ENCODE measurements around the gene CACNB1. TPM values are rescaled to one million over a fixed set of nuclear protein-coding genes. Genes with fewer than 3 reads are reported as not detected.
A peak's percentile ranks its signal among the peaks of the same experiment; 100 is the strongest.
"Not testable (repeated sequence)": the region's sequence is repeated elsewhere in the genome, so short reads cannot be mapped to it uniquely, and the experiment has no call there.

The CACNB1 gene
- total RNA-seq, 1 donor from 2014 or later = 408 TPM

DNA sequence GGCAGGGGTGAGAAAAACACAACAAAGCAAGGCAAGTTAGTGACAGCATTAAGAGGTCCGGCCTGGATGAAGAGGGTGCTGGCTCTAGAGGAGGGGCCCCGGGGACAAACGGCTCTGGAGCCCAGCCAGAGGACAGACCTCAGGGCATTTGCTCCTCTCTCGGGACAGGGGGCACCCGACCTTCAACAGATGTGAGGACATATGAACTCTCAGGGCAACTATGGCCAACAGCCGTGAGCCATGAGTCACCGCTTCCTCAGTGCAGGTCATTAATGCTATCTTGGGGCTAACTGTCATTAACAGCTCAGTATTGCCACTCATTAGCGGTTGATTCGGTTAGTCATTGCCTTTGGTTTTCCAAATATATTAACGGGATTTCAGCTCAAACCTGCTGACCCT, 21.8 kb downstream of the CACNB1 start:
- DNase-seq (ENCODE audit: low read depth) = peak; percentile 81

DNA sequence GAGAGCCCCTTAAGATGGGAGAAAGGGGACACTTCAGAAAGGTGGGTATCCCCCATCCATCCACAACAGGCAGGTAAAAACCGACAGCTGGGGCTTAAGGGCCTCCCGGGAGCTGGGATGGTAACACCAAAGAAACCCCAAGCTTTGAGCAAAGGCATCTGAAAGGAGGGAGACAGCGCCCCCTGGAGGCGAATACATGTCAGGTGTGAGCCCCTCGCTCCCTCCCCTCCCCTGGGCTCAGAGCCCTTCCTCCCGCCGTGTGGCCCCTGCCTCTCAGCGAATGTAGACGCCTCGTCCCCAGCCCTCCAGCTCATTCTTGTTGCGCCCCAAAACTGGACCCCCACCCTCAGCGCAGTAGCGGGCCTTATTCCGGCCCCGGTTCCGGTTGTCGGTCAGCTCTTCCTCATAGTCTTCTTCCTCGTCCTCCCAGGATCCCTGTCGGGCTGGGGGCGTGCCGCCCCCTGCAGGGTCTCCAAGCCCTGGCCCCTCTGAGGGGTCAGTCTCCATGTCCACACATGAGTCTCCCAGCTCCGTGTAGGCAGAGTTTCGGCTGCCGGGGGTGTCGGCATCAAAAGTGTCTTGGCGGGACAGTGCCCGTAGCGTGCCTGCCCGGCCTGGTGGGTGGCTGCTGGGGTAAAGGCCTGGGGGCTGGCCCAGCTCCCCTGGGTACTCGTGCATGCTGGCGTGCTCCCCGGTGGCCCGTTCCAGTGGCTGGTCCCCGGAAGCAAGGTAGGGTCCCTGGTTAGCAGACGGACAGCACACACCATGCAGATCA, 22.4 kb downstream of the CACNB1 start:
- peak; percentile 74 for DNase-seq (ENCODE audit: low read depth)

DNA sequence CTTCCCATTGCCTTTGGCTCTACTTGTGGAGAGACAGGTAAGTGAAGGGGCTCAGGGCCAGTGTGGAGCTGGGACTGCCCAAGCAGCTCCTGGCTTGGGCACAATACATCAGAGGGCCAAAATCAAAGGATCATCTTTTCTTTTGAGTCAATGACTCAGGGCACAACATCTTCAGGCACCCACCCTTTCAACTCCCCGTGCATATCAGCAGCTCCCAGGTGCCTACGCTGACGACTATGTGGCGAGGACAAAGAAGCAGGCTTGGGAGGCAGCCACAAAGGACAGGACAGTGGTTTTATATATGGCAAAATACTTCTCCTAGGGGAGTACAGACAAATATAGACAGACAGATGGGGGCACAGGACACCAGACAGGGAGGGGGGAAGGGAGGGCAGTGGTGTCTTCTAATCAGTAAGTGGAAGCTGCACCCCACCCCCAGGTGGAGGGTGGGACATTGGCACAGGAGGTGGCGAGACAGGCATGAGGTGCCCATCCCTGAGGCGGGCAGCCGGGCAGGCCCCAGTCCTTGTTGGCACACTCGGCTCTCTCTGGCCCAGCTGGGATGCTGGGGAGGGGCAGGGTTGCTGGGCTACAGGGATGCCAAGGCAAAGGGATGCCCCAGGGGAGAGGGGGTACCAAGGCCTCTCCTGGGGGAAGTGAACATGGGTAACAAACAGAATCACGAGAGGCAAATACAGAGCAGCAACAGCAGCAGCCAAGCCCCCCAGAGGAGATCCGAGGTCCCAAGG, 23.8 kb downstream of the CACNB1 start:
- peak; percentile 33 for DNase-seq (ENCODE audit: low read depth)

DNA sequence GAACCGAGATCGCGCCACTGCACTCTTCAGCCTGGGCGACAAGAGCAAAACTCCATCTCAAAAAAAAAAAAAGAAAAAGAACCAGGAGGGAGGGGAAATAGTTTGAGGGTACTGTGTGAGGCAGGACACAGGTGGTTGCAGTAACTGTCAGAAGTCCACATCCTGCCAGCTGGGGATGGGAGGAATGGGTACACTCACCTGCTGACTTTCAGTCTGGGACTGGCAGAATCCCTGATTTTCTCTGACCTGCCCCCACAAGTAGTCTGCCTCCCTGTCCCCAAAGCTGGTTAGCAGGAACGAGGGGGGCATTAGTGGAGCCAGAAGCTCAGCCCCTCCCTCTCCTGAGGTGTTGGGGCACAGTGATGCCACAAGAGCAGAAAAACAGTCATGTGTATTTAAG, 24.4 kb downstream of the CACNB1 start:
- peak; percentile 18 for DNase-seq (ENCODE audit: low read depth)

DNA sequence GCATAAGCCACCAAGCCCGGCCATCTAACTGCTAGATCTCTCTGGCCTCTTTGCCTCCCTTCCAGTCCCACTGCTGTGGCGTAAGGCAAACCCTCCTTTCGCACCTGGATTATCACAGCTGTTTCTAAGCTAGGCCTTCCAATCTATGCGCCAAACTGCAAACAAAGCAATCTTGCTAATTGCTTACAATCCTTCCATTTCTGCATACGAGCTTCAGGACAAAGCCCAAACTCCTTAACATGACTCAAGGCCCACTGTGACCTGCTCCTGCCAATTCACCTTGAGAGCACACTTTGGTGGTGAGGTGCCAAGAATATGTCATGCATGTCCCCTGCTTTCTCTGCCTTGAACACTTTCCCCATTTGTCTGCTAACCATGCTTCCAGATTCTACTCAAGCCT, 25.5 kb downstream of the CACNB1 start:
- DNase-seq (ENCODE audit: low read depth) = no peak

DNA sequence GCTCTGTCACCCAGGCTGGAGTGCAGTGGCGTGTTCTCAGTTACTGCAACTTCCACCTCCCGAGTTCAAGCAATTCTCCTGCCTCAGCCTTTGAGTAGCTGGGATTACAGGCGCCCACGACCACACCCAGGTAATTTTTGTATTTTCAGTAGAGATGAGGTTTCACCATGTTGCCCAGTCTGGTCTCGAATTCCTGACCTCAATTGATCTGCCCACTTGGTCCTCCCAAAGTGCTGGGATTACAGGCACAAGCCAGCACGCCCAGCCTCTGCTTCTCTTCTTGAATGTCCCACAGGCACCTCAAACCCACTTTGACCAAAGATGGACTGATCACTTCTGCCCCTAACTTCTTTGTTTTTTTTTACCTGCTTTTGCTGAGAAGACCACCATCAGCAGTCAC, 26.9 kb downstream of the CACNB1 start:
- peak; percentile 24 for DNase-seq (ENCODE audit: low read depth)

DNA sequence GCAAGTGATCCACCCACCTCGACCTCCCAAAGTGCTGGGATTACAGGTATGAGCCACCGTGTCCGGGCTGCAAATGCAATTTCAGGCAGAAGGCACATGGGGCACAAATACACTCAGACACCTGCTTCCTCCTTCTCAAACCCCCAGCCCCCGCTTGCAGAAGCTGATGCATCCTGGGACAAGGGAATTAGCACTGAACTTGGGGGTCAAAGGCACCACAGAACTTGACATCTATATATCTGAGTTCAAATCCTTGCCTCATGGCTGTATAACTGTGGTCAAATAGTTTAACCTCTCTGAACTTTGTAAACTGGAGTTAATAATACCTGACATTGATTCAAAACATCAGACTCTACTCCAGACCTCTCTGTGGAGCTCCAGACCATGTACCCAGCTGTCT, 27.4 kb downstream of the CACNB1 start:
- no peak for DNase-seq (ENCODE audit: low read depth)

DNA sequence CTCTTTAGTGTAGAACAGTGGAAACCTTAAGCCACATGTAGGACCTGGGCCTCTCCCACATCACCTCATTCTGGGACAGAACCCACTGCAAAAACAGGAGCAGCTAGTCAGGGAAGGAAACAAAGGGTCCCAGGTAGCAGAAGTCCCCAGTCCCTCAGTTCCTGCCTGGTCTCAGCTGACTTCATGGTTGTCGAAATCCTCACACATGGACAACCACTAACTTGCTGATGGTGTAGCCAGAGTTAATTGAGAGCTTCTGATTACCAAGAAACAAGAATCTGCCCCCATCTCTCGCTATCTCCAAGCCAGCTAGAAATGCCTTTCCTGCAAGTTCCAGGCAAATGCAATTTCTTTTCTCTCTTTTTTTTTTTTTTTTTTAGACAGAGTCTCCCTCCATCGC, 28.0 kb downstream of the CACNB1 start:
- no peak for DNase-seq (ENCODE audit: low read depth)

DNA sequence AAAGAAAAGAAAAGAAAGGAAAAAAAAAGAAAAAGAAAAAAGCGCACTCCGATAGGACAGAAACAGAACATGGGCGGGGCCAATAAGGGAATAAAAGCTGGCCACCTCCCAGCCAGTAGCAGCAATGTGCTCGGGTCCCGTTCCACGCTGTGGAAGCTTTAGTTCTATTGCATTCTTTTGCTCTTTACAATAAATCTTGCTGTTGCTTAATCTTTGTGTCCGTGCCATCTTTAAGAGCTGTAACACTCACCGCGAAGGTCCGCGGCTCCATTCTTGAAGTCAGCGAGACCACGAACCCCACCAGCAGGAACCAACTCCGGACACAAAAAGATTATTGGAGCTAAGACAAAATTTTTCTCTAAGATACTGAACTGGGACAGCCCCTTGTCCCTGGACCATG, 28.4 kb downstream of the CACNB1 start:
- DNase-seq (ENCODE audit: low read depth) = no peak

DNA sequence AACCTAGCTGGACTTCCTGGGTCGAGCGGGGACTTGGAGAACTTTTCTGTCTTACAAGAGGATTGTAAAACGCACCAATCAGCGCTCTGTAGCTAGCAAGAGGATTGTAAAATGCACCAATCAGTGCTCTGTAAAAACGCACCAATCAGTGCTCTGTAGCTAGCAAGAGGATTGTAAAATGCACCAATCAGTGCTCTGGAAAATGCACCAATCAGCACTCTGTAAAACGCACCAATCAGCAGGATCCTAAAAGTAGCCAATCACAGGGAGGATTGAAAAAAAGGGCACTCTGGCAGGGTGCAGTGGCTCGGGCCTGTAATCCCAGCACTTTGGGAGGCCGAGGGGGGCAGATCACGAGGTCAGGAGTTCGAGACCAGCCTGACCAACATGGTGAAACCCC, 29.0 kb downstream of the CACNB1 start:
- DNase-seq (ENCODE audit: low read depth) = not testable (repeated sequence)

DNA sequence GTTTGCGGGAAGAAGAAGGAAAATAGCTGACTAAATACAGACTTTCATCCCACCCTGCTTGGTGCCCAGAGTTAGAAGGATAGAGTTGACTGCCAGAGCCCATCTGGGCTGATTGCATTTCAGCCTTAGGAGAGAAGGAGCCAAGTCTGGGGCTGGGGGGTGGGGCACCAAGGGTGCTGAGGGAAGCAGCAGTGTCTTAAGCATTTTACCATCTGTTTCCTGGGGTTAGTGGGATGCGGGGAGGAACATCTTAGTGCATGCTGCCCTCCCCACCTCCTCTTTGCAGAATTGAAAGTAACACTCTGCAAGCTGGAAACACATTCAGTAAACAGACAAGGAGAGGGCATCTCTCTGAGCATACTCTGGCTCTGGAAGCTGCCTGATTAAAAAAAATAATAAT, 30.0 kb downstream of the CACNB1 start:
- no peak for DNase-seq (ENCODE audit: low read depth)

DNA sequence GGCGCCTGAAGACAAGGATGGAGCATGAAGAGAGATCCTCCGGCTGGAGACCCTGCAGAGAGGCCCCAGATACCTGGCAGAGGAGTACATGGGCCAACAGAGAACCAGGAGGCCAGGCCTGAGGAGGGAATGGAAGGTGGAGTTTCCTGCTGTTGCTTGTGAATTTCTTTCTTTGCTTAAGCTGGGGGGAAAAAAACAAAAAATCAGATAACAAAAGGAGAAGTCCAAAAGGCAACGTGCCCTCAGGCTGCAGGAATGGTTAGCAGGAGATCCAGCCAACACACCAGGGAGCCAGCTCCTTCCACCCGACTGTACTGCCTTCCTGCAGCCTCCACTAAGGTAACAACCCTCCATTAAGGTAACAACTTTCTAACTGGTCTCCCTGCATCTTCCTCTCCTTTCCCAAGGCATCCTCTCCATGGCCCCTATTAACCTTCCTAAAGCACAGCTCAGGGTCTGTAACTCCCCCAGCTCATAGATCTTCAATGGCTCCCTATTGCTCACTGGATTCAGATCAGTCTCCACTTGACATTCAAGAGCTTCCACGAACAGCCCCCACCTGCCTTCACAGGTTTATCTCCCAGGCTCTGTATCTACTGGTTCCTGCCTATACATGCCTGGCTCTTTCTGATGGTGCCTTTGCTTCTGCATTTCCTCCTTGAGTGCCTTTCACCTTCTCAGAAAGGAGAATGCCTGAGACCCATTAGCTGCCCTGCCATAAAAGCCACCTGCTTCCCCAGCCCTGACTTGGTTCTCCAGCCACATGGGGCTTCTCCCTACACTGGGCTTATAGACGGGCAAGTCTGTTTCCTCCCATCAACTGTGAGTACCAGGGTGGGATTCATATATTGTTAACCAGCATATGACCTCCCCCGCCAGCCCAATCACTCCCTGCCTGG, 30.8 kb downstream of the CACNB1 start:
- no peak for DNase-seq (ENCODE audit: low read depth)

DNA sequence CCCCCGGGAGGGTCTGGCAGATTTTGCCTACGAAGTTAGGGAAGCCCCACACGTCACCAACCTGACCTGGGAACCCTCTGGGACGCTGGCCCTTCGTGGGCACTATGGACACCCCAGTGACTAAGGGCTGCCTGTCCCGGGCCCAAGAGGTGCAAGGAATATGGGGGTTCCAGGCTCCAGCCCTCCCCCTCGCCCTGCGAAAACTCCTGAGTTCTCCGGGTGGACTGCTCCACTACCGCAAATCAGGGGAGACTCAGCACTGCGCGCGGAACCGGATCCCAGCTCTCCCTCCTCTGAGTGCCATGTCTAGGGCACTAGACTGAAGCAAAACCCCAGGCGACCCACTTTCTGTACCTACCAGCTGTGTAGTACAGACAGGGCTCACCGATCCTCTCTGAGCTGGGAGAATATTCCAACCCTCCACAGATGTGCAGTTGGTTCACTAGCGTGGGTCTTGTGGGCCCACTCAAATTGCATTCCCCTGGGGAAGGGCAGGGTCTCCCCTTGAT, 31.6 kb downstream of the CACNB1 start, which contains the start of gene ARL5C:
Gene ARL5C, minus strand, starts transcription at position 321 of the 509 bp plus-strand sequence. CDS start 401 bp downstream, outside the sequence.
- DNase-seq (ENCODE audit: low read depth) = no peak

DNA sequence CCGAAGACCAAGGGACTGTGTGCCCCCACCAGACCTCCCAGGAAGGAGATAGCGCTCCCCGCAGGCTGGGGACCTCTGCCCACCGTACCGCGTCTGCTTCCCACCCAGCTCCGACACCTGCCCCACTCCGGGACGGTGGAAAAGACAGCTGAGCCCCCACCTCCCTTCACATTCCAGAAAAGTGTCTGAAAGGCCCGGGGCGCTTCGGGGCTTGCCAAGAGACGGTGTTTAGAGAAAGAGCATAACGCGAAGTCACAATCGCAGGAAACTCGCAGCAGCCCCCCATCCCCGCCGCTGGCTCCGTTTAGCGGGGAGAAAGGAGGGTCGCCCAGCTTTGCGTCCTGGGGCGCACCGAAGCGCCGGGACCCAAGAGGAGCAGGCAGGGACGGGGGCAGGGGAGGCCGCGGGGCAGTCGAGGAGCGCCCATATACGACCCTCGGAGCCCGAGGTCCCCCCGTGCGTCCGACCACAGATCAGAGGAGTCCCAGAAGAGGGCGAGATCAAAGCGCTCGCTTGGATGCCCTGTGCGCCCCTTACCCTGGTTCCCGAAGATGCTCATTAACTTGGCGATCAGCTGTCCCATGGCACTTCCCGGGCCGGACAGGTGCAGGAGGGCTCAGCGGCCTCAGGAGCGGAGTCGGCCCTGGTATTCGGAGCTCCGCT, 32.2 kb downstream of the CACNB1 start:
- DNase-seq (ENCODE audit: low read depth) = no peak

DNA sequence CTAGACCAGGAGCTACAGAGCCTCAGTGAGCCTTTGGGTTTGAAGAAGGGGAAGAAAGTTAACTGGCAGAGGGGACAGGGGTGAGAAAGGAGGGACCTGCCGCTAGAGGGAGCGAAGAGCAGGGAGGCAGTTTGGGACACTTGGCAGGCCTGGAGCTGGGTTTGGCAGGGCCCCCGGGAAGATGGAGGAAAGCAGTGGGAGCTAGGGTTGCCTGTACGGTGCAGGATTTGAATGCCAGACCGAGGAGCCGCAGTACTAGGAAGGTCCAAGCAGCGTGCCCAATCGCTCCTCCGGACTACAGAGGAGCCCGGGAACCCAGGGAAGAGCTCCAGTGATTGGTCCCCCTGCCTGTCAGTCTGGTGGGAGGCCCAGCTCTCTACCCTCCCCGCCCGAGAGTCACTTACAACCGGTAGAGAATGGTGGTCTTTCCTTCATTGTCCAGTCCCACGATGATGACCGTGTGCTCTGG, 32.8 kb downstream of the CACNB1 start:
- peak; percentile 87 for DNase-seq (ENCODE audit: low read depth)

DNA sequence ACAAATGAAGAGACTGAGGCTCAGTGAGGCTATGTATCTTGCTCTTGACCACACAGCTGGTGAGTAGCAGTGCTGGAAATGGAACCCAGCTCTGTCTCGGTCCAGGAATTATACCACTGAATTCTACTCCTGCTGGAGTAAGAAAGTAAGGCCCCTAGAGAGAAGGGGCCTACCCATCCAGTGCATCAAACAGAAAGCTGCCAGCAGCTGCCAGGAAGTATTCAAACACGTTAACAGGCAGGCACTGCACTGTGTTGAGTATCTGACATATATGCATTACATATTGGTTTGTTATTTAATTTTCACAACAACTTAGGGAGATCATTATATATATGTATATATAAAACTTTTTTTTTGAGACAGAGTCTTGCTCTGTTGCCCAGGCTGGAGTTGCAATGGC, 35.5 kb downstream of the CACNB1 start:
- DNase-seq (ENCODE audit: low read depth) = no peak

DNA sequence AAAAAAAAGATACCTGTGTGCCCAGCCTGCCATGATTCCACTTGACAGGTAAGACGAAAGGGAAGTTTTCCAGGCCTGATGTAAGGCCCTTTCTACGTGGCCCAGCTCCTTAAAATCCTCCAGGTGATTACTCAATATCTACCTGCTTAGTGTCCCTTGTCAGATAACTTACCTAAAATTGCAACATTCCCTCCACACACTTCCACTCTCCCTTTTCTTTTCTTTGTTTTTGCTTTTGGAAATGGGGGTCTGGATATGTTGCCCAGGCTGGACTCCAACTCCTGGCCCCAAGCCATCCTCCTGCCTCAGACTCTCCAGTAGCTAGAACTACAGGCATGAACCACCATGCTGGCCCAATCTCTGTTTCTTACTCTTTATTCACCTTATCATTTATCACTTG, 38.8 kb downstream of the CACNB1 start:
- DNase-seq (ENCODE audit: low read depth) = no peak

DNA sequence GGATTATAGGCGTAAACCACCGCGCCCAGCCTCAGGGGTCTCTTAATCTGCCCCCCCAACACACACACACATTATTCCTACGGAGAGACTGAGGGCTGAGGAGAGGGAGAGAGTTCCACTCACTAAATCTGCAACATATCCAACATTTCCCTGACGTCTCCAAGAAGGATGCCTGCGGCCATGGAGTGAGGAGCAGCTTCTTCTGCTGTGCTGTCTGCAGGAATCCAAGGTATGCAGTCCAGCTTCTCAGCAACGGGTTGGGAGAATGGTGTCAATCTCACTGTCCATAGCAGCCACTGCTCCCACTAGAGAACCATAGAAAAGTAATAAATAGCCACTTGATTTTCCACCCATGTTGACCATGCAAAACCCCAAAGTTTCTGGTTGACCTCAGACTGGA, 41.0 kb downstream of the CACNB1 start:
- DNase-seq (ENCODE audit: low read depth) = no peak

DNA sequence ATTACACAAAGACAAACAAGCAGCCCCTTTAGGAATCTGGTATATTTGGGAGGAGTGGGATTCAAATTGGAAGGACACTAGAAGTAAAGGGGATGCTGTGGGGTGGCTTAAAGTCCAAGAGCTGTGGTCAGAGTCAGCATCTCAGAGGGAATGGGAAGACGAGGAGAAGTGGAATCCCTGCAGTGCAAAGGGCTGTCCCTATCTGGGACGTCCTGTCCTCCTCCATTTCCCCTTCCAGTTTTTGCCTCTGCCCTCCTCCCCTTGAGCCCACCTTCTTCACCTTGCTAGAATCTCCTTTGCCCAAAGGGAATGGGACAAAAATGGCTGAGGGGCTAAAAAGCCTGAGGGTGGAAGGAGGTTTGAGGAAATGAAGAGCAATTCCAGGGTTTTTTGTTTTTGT, 41.8 kb downstream of the CACNB1 start:
- no peak for DNase-seq (ENCODE audit: low read depth)

DNA sequence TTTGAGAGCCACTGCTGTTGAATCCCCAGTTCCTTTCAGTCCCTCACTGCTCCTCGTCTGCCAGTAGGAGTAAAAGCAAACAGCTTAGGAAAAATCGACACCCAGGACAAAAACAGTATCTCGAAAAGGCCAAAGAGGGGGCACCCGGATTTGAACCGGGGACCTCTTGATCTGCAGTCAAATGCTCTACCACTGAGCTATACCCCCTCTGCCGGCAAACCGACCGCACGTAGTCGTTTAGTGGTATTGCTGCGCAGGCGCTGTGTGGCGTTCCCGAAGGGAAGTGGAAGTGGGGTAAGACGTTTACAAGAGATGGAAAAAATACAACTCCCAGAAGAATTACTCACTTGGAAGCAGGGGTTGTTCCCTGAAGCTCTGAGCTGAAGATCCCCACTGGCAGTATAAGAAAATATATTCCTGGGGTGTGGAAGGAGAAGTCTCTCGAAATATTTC, 43.8 kb downstream of the CACNB1 start:
- DNase-seq (ENCODE audit: low read depth) = peak; percentile 89

All from myocyte (in vitro differentiated cells).